MG63 (cell line): ENCODE measurements around the gene ARHGAP8. TPM values are rescaled to one million over a fixed set of nuclear protein-coding genes. Genes with fewer than 3 reads are reported as not detected.
"Not testable (repeated sequence)": the region's sequence is repeated elsewhere in the genome, so short reads cannot be mapped to it uniquely, and the experiment has no call there.

ENCODE experiments used
- DNase-seq: peaks from one replicate; pipeline ENCODE4 v3.0.0-alpha.2; 2020
- H3K27me3 ChIP-seq: fragments of 250-450 bp; sonication (Bioruptor Pico); 2 replicates; pipeline ENCODE4 v1.5.1; 2020; ENCODE audit warnings: mild to moderate bottlenecking, moderate library complexity
- H3K36me3 ChIP-seq: fragments of 250-450 bp; sonication (Bioruptor Pico); 2 replicates; pipeline ENCODE4 v1.5.1; 2020; ENCODE audit warnings: mild to moderate bottlenecking, moderate library complexity
- H3K4me3 ChIP-seq: fragments of 250-450 bp; sonication (Bioruptor Pico); 2 replicates; pipeline ENCODE4 v1.5.1; 2020; ENCODE audit warnings: mild to moderate bottlenecking, moderate library complexity
- H3K9me3 ChIP-seq: fragments of 250-450 bp; sonication (Bioruptor Pico); 2 replicates; pipeline ENCODE4 v1.5.1; 2020; ENCODE audit warnings: mild to moderate bottlenecking, moderate library complexity
- total RNA-seq: library from RNA; depleted of rRNA; stranded (reverse); fragments of >200 nt; shearing (Covaris generic); gene quantifications from 2 replicates; pipeline ENCODE4 v1.2.3, GENCODE V29; 2014; ENCODE audit warnings: low replicate concordance

The ARHGAP8 gene
- total RNA-seq, 1 experiment from 2014 or later = not detected

DNA sequence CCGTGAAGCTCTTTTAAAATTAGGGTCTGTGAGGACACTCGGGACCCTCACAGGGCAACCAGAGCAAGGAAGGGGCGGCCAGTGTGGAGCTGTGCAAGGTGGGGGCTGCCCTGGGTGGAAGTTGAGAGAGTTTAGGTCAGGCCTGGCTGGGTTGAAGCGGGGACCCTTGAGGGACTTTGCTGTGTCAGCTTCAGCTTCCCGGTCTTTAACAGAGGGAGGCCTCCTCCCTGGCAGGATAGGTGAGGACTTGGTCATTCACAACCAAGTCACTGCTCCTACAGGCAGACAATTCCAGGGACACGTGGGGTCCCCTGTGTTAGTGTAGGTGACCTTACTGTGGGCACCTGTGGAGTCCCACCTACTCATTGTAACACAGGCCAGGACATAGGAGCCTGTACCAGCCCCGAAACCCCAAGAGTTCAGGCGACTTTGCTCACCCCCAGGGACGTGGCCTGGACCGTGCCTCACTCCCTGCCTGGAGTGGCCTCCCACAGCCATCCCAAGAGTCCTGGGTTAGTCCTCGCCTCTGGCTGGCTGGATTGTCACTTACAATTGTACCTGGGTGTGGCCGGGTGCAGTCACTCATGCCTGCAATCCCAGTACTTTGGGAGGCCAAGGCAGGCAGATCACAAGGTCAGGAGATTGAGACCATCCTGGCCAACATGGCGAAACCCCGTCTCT is 18.8 kb upstream of the ARHGAP8 start:
- no peaks in the 10 kb centered on the region; the same call in 1 of the 2 replicates for H3K36me3 ChIP-seq
- no peaks in the 10 kb centered on the region for H3K9me3 ChIP-seq
- no peak overlapping the region for H3K4me3 ChIP-seq
- H3K27me3 ChIP-seq = no peaks in the 10 kb centered on the region
- DNase-seq = no peak

DNA sequence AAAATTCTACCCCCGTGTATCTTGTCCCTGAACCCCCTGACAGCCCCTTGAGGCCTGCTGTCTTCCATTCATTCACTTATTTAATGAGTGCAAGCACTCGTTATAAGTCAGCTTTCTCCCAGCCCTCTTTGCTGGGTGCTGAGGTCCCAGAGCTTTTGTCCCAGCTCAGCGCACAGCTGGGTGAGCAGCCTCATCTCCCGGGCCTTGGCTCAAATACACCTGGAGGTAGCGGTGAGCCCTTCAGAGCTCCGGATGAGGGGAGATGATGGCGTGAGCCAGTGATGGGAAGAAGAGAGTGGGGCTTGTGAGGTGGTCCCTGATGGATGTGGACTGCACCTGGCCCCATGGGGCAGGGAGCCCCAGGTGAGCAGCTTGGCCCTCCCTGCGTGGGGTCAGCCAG is 18.1 kb upstream of the ARHGAP8 start:
- H3K9me3 ChIP-seq = no peaks in the 10 kb centered on the region
- DNase-seq = no peak
- no peak overlapping the region for H3K4me3 ChIP-seq
- H3K27me3 ChIP-seq = no peaks in the 10 kb centered on the region
- no peaks in the 10 kb centered on the region; the same call in 1 of the 2 replicates for H3K36me3 ChIP-seq

- Histone ChIP-seq H3K27me3 (no peaks in the 10 kb centered on the region), H3K9me3 (no peaks in the 10 kb centered on the region), H3K4me3 (no peak overlapping the region), H3K36me3 (no peaks in the 10 kb centered on the region; the same call in 1 of the 2 replicates)
- no peak for DNase-seq
These were observed 17.4 kb upstream of the ARHGAP8 start for GRCh38 chr22:44734801-44735517.

DNA sequence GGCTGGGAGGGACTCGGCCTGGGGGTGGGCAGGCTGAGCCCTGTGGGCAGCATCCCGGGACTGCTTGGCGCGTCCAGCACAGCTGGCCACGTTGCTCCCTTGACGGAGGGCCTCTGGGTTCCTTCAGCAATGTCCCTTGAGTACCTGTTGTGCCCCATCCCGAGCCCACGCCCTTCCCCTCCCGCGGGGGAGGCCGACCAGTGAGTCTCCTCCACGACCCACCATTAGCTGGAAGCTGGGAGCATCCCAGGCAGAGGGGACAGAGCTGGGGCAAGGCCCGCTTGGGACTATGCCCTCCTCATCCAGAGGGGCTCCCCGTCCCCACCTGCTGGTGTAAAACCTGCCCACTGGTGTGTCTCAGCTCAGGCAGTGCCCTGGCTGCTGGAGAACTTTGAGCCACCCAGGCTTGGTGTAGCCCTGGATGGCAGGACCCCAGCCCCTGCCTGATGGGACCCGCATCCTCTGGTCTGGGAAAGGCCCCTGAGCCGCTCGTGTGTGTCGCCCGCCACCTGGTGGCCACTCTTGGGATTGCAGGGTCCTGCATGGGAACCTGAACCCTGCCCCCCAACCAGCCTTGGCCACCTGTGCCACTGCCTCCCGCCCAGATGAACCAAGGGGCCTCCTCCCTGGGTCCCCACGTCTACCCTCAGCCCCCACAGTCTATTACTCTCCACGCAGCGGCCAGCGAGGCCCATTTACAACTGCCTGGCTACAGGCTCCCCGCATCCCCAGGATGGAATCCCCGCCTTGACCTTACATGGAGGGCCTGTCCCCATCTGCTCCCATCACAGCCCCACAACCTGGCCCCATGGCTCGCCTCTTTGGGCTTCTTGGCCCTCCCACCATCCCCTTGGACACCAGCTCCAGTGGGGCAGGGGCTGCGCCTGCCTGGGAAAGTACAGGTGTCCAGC is 16.6 kb upstream of the ARHGAP8 start:
- Histone ChIP-seq H3K36me3 (no peaks in the 10 kb centered on the region; the same call in 1 of the 2 replicates), H3K27me3 (no peaks in the 10 kb centered on the region), H3K9me3 (no peaks in the 10 kb centered on the region), H3K4me3 (no peak overlapping the region)
- DNase-seq = peak; percentile 53

- H3K36me3 ChIP-seq = no peaks in the 10 kb centered on the region
- no peaks in the 10 kb centered on the region for H3K9me3 ChIP-seq
- H3K4me3 ChIP-seq = no peak overlapping the region
- no peaks in the 10 kb centered on the region for H3K27me3 ChIP-seq
- no peak for DNase-seq
These were observed 15.6 kb upstream of the ARHGAP8 start for GRCh38 chr22:44736581-44737405.

DNA sequence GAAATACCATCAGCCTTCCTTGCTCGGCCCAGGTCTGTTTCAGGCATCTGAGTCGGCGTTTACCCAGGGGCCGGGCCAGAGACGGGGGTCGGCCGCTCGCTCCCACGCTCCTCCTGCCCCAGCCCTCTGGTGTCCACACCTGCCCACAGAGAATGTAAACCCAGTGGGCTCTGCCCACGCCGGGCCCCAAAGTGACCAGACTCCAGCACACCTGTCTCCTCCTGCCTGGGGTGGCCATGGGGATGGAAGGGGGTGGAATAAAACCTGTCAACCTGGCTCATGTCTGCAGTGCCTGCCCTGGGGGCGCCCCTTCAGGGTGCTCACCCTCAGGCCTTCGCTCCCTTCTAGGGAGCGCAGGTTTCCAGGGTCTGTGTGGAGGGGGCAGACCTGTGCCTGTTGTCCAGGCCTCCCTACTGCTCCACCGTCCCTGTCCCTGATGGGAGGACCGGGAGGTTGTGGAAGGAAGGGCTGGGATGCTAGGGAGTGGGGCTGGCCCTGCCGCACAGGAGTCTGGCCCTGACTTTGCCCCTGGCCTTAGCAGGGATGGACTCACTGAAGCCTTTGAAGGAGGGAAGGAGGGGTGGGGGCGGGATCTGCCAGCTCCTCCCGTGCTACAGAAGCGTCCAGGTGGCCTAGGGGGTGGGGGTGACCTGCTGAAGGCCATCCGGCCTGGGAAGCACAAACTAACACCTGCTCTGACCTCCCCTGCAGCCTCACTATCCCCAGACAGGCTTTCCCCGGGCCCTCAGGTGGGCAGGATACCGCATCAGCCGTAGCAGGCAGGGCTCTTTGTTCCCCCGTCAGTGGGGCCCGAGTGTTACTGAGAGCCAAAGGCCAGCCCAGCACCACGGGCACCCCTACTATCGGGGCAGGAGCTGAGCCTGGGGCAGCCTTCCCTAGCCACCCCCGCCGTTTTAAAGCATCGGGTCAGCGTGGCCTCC is 14.7 kb upstream of the ARHGAP8 start:
- no peaks in the 10 kb centered on the region for H3K36me3 ChIP-seq
- H3K4me3 ChIP-seq = no peak overlapping the region
- no peaks in the 10 kb centered on the region for H3K9me3 ChIP-seq
- no peak for DNase-seq
- H3K27me3 ChIP-seq = no peaks in the 10 kb centered on the region

- no peak for DNase-seq
- H3K27me3 ChIP-seq = no peaks in the 10 kb centered on the region
- no peak overlapping the region for H3K4me3 ChIP-seq
- no peaks in the 10 kb centered on the region for H3K9me3 ChIP-seq
- no peaks in the 10 kb centered on the region for H3K36me3 ChIP-seq
These were observed 14.0 kb upstream of the ARHGAP8 start for GRCh38 chr22:44738347-44738715.

DNA sequence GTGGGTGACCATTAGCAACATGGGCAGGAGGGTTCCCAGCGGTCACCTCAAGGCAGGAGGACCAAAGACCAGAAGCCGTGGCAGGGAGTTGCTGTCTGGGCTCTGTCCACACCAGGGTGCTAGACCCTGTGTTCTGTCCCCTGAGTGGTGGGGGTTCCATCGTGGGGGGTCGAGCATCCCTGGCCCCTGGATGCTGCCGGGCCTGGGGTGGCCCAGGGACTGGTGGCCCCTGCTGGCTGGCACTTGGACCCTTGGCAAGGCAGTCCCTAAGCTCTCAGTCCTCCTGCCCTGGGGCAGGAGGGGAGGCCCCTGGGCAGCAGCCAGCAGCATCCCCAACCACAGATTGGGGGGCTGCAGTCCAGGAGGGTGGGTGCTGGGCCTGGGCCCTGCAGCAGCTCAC is 13.4 kb upstream of the ARHGAP8 start:
- no peak for DNase-seq
- H3K36me3 ChIP-seq = no peaks in the 10 kb centered on the region
- no peaks in the 10 kb centered on the region for H3K27me3 ChIP-seq
- H3K4me3 ChIP-seq = no peak overlapping the region
- H3K9me3 ChIP-seq = no peaks in the 10 kb centered on the region

- H3K36me3 ChIP-seq, H3K4me3 ChIP-seq, H3K9me3 ChIP-seq, H3K27me3 ChIP-seq, DNase-seq: not testable (repeated sequence)
These were observed 12.7 kb upstream of the ARHGAP8 start for GRCh38 chr22:44739666-44740065.

- Histone ChIP-seq H3K27me3 (no peaks in the 10 kb centered on the region), H3K9me3 (no peaks in the 10 kb centered on the region), H3K36me3 (no peaks in the 10 kb centered on the region), H3K4me3 (no peak overlapping the region)
- no peak for DNase-seq
These were observed 12.1 kb upstream of the ARHGAP8 start for GRCh38 chr22:44740307-44740706.

DNA sequence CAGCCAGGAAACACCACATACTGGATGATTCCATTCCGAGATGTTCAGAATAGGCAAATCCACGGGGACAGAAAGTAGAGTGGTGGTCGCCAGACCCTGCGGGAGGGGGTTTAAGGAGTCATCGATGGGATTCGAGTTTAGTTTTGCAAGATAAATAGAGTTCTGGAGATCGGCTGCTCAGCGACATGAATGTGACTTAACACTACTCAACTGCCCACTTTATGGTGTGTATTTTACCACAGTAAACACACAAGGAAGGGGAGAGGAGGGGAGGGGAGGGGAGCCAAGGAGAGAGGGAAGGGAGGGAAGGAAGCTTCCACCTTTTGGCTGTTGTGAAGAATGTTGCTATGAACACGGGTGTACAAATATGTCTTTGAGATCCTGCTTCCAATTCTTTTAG is 10.4 kb upstream of the ARHGAP8 start:
- Histone ChIP-seq H3K36me3 (no peaks in the 10 kb centered on the region), H3K4me3 (no peak overlapping the region), H3K27me3 (no peaks in the 10 kb centered on the region), H3K9me3 (no peaks in the 10 kb centered on the region)
- DNase-seq = no peak

DNA sequence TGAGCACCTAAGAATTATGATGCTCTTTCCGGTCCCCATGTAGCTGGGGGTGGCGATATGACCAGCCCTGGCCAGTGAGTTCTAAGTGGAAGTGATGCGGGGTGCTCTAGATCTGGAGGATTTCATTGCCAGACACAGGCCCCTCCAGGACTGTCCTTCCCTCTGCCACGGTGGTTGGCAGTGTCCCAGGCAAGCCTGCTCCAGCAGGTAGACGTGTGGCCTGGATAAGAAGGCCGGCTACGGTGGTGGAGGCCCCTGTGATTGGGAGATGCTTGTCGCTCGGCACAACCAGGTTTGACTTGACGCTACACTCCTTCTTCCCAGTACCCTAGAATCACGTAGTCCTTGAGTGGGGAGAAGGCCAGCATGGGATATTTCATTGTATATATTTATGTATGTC is 9.1 kb upstream of the ARHGAP8 start:
- no peak overlapping the region for H3K4me3 ChIP-seq
- no peaks in the 10 kb centered on the region for H3K36me3 ChIP-seq
- no peaks in the 10 kb centered on the region for H3K9me3 ChIP-seq
- H3K27me3 ChIP-seq = no peaks in the 10 kb centered on the region
- no peak for DNase-seq

DNA sequence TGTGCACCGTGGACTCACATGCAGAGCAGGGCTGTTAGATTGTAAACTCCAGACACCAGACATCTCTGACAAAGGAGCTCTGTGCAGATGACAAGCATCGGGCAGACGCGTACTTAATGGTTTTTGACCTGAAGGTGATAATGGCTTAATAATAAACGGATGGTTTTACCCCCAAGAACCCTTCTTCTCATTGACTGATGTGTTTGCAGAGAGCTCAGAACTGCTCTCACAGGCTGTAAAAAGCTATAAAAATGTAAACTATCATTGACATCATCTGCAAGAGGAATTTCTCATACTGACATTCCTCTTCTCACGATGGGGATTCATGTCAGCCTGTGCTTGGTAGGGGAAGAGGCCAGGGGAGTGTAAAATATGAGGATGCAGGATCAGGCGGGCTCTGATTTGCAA is 8.6 kb upstream of the ARHGAP8 start:
- Histone ChIP-seq H3K27me3 (no peaks in the 10 kb centered on the region), H3K4me3 (no peak overlapping the region), H3K36me3 (no peaks in the 10 kb centered on the region), H3K9me3 (no peaks in the 10 kb centered on the region)
- no peak for DNase-seq

DNA sequence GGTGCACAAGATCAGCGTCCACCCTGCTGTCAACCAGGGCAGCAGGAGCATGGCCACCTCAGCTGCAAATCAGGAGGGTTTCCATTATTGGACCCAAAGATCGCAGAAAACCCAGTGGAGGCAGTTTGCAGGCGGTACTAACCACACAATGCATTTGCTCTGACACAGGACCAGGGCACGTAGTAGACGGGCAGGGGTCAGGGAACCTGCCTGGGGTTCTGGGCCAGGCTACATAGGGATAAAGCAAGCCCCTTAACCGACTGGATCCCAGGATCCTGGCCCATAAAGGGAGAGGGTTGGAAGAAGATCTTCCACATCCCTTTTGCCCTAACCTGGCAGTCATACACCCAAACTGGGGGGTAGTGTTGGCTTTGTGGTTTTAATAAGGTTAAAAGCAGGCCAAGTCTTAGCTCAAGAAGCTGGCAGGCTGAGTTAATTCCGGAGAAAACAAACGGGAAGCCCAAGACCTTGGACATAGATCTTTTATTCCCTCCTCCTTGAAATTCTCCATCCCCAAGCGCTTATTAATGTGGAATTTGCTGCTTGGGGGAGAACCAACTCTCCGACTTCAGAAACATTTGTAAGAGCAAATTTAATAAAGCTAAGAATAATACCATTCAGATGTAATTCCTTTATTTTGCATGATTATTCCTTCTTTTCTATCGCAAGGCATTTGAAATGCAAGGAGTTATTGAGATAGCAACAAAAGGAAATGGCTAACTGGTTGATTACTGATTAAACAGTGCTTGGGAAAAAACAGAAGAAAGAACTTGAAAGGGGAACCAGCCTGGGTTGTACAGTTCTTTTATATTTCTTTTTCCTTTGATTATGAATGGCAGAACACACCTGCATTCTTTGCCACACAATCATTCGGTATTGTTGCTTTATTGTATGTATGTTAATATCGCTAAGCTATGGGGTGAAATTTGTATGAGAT is 6.3 kb upstream of the ARHGAP8 start:
- Histone ChIP-seq H3K27me3 (no peaks in the 10 kb centered on the region), H3K36me3 (no peaks in the 10 kb centered on the region), H3K4me3 (no peak overlapping the region), H3K9me3 (no peaks in the 10 kb centered on the region)
- no peak for DNase-seq

DNA sequence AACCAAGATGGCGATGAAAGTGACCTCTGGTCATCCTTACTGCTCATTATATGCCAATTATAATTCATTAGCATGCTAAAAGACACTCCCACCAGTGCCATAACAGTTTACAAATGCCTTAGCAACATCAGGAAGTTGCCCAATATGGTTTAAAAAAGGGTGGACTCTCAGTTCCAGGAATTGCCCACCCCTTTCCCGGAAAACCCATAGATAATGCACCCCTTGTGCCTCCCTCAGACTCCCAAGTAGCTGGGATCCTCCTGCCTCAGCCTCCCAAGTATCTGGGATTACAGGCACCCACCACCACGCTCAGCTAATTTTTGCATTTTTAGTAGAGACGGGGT is 4.6 kb upstream of the ARHGAP8 start:
- not testable (repeated sequence) for H3K36me3 ChIP-seq, H3K9me3 ChIP-seq, DNase-seq, H3K27me3 ChIP-seq, H3K4me3 ChIP-seq
